ENCODE measurements around the gene IGSF21.

DNA sequence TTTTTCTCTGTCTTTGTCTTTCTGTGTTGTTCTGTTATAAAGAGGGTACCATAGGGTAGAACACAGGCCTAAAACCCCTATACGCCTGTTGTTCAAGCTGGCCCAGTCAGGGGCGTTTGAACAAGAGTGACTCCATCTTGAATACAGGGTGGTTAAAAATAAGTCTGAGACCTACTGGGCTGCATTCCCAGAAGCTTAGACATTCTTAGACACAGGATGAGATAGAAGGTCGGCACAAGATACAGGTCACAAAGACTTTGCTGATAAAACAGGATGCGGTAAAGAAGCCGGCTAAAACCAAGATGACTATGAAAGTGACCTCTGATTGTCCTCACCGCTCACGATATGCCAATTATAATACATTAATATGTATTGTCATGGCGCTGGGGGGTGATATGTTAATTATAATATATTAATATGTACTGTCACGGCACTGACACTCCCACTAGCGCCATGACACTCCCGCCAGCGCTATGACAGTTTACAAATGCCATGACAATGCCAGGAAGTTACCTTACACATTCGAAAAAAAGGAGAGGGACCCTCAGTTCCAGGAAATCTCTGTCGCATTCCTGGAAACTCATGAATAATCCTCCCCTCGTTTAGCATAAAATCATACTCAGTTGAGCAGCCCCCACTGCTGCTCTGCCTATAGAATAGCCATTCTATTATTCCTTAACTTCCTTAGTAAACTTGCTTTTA is 314.6 kb downstream of the IGSF21 start:
- TF ChIP-seq POLR2AphosphoS5 (IDR thresholded peaks at IDR 0.05; ENCODE audit: low read depth, low read length) (no peak), POLR2A (IDR thresholded peaks at IDR 0.05; ENCODE audit: low read depth, low read length) (no peak), SPI1 (IDR thresholded peaks at IDR 0.05; ENCODE audit: low read depth, low read length) (no peak), POU2F2 (IDR thresholded peaks at IDR 0.05; ENCODE audit: low read depth, low read length) (no peak)

Data from GM12891 (cell line).